Tibial nerve (tissue), 4 donors: Measurements from ENCODE around the gene YDJC. TPM values are rescaled to one million over a fixed set of nuclear protein-coding genes. Genes with fewer than 3 reads are reported as not detected.

Experiments
- DNase-seq, 2 donors: peaks; one replicate each; pipeline ENCODE4 v3.0.0-alpha.2; 2019; ENCODE audit warnings: low spot score in 2 of 2
- H3K27ac ChIP-seq, 4 donors: fragments of 200-600 bp; sonication (generic) in 3 of 4; one replicate each; pipeline ENCODE4 v1.5.1; 2017 to 2019; ENCODE audit warnings: mild to moderate bottlenecking in 1 of 4
- H3K27me3 ChIP-seq, 2 donors: fragments of 200-600 bp; sonication (generic) in 1 of 2; one replicate each; pipeline versions ENCODE4 v1.5.1 to v1.6.0; 2017 to 2019
- H3K36me3 ChIP-seq, 3 donors: fragments of 200-600 bp; sonication (generic); one replicate each; pipeline ENCODE4 v1.5.1; 2018 to 2019
- H3K4me1 ChIP-seq, 4 donors: fragments of 200-600 bp; sonication (generic) in 3 of 4; one replicate each; pipeline ENCODE4 v1.5.1; 2017 to 2019
- H3K4me3 ChIP-seq, 4 donors: fragments of 200-600 bp; sonication (generic) in 3 of 4; one replicate each; pipeline ENCODE4 v1.5.1; 2017 to 2019; ENCODE audit warnings: mild to moderate bottlenecking in 1 of 4, moderate library complexity in 1 of 4
- H3K9me3 ChIP-seq, 4 donors: fragments of 200-600 bp; sonication (generic) in 3 of 4; one replicate each; pipeline ENCODE4 v1.5.1; 2017 to 2019
- EP300 ChIP-seq, 2 donors: sonication (generic); formaldehyde crosslinking; IDR thresholded peaks; one replicate each; pipeline ENCODE4 v1.6.1; 2017; ENCODE audit warnings: antibody characterized with exemption in 2 of 2, mild to moderate bottlenecking in 1 of 2
- POLR2A ChIP-seq, 2 donors: fragments of 450-650 bp; IDR thresholded peaks; one replicate each; pipeline ENCODE4 v1.6.1; 2017; ENCODE audit warnings: antibody characterized with exemption in 2 of 2, mild to moderate bottlenecking in 2 of 2, moderate library complexity in 2 of 2
- WGBS, 2 donors: methylation state at CpG; one replicate each; pipeline ENCODE4 v1.1.5; 2018; 5-methylcytosine and 5-hydroxymethylcytosine counted together
- total RNA-seq, 4 donors: library from RNA; depleted of rRNA; stranded (reverse); fragments of >200 nt; gene quantifications; one replicate each; pipeline ENCODE4 v1.1.0, GENCODE V29; 2016
- TF ChIP-seq, protein P1 (sequence below), 5 experiments: fragments of 200-600 bp in 3 of 5; fragments of 450-650 bp in 2 of 5; sonication (generic) in 3 of 5; IDR thresholded peaks; one replicate each; pipeline ENCODE4 v1.5.1; 2016 to 2019; ENCODE audit warnings: antibody characterized with exemption in 5 of 5, mild to moderate bottlenecking in 3 of 5, moderate library complexity in 2 of 5

Gene YDJC
- total RNA-seq, 4 donors from 2014 or later, result 28.0 to 61.2 (median 36.0) TPM

DNA sequence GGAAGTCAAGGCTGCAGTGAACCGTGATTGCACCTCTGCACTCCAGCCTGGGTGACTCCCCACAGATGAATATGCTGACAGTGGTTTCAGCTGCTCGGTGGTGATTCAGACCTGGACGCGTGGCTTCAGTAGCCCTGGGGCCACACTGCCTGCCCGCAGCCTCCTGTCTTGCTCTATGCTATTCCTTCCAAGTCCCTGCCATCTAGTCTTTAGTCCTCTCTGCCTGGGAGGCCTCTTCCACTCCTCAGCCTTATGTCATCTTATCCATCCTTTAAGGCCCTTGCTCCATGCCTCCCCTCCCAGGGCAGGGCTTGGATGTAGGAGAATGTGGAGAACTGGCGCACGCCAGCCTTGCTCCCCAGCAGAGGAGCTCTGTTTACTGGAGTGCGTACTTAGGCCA is 23.0 kb downstream of the YDJC start:
- Histone ChIP-seq H3K4me3 (no peak overlapping the region), H3K27me3 (no peaks in the 10 kb centered on the region), H3K4me1 (peaks cover 0 to 30% (median 0%) of the 10 kb centered on the region in 4 donors), H3K36me3 (peaks cover 0 to 24% (median 7%) of the 10 kb centered on the region in 3 donors), H3K9me3 (no peaks in the 10 kb centered on the region), H3K27ac (no peak overlapping the region)
- WGBS, 2 donors, result 94 to 96% methylated on average over 8 of the region's 8 CpGs
- TF ChIP-seq, protein P1, sequence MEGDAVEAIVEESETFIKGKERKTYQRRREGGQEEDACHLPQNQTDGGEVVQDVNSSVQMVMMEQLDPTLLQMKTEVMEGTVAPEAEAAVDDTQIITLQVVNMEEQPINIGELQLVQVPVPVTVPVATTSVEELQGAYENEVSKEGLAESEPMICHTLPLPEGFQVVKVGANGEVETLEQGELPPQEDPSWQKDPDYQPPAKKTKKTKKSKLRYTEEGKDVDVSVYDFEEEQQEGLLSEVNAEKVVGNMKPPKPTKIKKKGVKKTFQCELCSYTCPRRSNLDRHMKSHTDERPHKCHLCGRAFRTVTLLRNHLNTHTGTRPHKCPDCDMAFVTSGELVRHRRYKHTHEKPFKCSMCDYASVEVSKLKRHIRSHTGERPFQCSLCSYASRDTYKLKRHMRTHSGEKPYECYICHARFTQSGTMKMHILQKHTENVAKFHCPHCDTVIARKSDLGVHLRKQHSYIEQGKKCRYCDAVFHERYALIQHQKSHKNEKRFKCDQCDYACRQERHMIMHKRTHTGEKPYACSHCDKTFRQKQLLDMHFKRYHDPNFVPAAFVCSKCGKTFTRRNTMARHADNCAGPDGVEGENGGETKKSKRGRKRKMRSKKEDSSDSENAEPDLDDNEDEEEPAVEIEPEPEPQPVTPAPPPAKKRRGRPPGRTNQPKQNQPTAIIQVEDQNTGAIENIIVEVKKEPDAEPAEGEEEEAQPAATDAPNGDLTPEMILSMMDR (IDR thresholded peaks at IDR 0.05), result no peak
- no peak for TF ChIP-seq POLR2A (IDR thresholded peaks at IDR 0.05)
- no peak for TF ChIP-seq EP300 (IDR thresholded peaks at IDR 0.05)
- DNase-seq, result no peak

DNA sequence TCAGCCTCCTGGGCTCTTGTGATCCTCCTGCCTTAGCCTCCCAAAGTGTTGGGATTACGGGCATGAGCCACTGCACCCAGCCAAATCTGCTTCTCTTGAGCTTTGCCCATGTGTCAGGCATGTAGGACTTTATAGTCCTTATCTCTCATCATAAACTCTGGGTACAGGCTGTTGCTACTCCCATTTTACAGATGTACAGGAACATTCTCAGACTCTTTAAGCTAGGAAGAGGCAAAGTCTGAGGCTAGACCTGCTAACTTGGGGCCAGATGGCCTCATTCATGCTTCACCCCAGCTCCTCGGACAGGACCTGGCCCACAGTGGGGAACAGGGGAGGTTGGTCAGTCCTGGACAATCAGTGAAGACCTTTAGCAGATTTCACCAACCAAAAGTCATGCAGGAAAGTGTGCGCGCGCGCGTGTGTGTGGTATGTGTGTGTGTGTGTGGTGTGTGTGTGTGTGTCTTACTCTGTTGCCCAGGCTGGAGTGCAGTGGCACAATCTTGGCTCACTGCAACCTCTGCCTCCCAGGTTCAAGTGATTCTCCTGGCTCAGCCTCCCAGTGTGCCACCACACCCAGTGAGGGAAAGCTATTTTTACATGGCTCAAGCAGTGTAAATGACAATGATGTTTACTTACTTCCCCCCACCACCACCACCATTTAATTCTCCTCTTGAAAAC is 23.8 kb downstream of the YDJC start:
- Histone ChIP-seq H3K27ac (no peak overlapping the region), H3K4me3 (no peak overlapping the region), H3K4me1 (peaks cover 0 to 30% (median 0%) of the 10 kb centered on the region in 4 donors), H3K36me3 (peaks cover 0 to 17% (median 3%) of the 10 kb centered on the region in 3 donors), H3K9me3 (no peaks in the 10 kb centered on the region), H3K27me3 (no peaks in the 10 kb centered on the region)
- DNase-seq, result no peak
- TF ChIP-seq, protein P1 (IDR thresholded peaks at IDR 0.05), result no peak
- TF ChIP-seq POLR2A (IDR thresholded peaks at IDR 0.05) (no peak), EP300 (IDR thresholded peaks at IDR 0.05) (no peak)
- 94 to 100% methylated on average over 7 of the region's 7 CpGs for WGBS, 2 donors

DNA sequence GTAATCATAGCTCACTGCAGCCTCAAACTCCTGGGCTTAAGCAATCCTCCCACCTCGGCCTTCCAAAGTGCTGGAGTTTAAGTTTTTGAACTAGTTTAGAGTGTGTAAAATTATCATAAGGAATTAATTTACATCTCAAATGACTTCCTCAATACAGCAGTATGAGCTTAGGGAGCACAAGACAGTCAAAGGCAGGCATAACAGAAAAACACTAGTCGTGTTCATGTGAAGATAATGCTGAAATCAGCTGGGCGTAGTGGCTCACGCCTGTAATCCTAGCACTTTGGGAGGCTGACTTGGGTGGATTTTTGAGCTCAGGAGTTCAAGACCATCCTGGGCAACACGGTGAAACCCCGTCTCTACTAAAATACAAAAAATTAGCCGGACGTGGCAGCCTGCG is 25.8 kb downstream of the YDJC start:
- WGBS, 2 donors, result 82 to 84% methylated on average over 9 of the region's 9 CpGs
- no peaks in the 10 kb centered on the region for H3K27me3 ChIP-seq
- no peak overlapping the region for H3K4me3 ChIP-seq
- no peak overlapping the region for H3K27ac ChIP-seq
- no peaks in the 10 kb centered on the region for H3K36me3 ChIP-seq
- H3K4me1 ChIP-seq, result peaks cover 0 to 42% (median 0%) of the 10 kb centered on the region in 4 donors
- H3K9me3 ChIP-seq, result no peaks in the 10 kb centered on the region
- TF ChIP-seq, protein P1 (IDR thresholded peaks at IDR 0.05), result no peak
- DNase-seq, result no peak

DNA sequence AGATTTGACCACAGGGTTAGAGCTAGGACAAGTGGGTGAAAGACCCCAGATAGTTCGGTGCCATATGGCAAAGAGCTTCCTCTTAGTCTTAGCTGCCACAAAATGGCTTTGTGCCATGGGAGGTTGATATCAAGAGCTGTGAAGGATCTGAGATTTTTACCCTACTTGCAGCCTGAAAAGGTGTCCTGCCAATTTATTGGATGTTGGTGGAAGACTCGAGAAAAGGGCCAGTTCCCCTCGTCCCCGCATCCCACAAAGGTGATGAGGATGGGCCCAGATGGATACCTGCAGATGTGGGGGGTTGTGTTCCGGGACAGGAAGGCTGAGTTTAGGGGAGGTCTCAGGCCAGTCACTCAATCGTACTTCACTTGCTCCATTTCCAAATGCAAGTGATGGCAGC is 27.2 kb downstream of the YDJC start:
- WGBS, 2 donors, result 91 to 97% methylated on average over 6 of the region's 6 CpGs
- no peak overlapping the region for H3K4me3 ChIP-seq
- H3K9me3 ChIP-seq, result no peaks in the 10 kb centered on the region
- no peaks in the 10 kb centered on the region for H3K27me3 ChIP-seq
- no peak overlapping the region for H3K27ac ChIP-seq
- peaks cover 0 to 44% (median 0%) of the 10 kb centered on the region in 4 donors for H3K4me1 ChIP-seq
- TF ChIP-seq, protein P1 (IDR thresholded peaks at IDR 0.05), result no peak
- TF ChIP-seq EP300 (IDR thresholded peaks at IDR 0.05), result no peak
- TF ChIP-seq POLR2A (IDR thresholded peaks at IDR 0.05), result no peak
- no peaks in the 10 kb centered on the region for H3K36me3 ChIP-seq
- DNase-seq, result no peak

DNA sequence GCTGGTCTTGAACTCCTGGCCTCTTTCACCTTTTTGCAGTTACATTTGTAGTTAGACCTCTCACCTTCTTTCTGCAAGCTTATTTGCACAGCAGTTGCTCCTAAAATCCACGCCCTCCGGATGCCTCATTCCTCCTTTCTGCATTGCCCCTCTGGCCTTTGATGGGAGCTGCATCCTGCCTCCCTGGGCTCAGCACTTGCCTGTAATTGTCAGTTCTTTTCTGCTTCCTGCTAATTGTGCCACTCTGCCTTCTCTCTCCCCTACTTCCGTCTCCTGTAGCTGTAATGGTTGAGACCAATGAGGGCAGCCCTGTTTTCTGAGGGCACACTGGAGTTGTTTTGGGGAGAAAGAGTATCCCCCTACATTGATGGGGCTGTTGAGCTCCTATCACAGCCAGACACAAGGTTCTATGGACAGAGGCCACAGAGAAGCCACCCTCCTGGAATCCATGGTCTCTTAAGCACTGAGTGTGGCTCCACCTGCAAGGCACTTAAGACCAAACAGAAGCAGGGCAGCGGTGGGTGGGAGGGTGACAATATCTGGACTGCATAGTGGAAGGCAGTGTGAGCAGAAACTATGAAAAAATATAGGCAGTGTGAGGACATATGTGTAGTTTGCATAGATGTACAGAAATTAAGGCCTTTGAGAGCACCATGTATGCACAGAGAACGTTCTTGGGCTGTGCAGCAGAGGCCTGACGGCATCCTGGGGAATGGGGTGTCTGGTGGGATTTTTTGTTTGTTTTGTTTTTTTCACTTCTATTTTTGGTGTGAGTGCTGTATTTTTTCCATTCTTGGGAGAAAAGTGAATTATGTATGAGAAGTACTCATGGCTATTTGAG is 30.5 kb downstream of the YDJC start:
- TF ChIP-seq EP300 (IDR thresholded peaks at IDR 0.05), result no peak
- TF ChIP-seq POLR2A (IDR thresholded peaks at IDR 0.05), result no peak
- TF ChIP-seq, protein P1 (IDR thresholded peaks at IDR 0.05), result no peak
- 75 to 87% methylated on average over 6 of the region's 6 CpGs for WGBS, 2 donors

More for the DNA sequence above, 30.5 kb downstream of the YDJC start:
- Histone ChIP-seq H3K4me1 (peaks cover 0 to 23% (median 2%) of the 10 kb centered on the region in 4 donors), H3K27ac (no peak overlapping the region), H3K27me3 (no peaks in the 10 kb centered on the region), H3K36me3 (peaks cover 3 to 33% (median 6%) of the 10 kb centered on the region in 3 donors), H3K4me3 (no peak overlapping the region), H3K9me3 (no peaks in the 10 kb centered on the region)
- no peak for DNase-seq
